Coronary artery (tissue), 2 donors: ENCODE data around the gene LRRC61.

ENCODE experiments used
- DNase-seq: peaks from one replicate; pipeline ENCODE4 v3.0.0-alpha.2; 2017; ENCODE audit warnings: low spot score
- H3K27ac ChIP-seq, 2 donors: fragments of 200-600 bp; sonication (generic); one replicate each; pipeline ENCODE4 v1.5.1; 2016 to 2019
- H3K4me3 ChIP-seq: fragments of 200-600 bp; sonication (generic); 2 replicates; pipeline ENCODE4 v1.5.1; 2016; ENCODE audit warnings: mild to moderate bottlenecking, moderate library complexity
- TF ChIP-seq, protein P1 (sequence below): fragments of 200-600 bp; sonication (generic); IDR thresholded peaks from one replicate; pipeline ENCODE4 v1.5.1; 2019; ENCODE audit warnings: antibody characterized with exemption

LRRC61 gene

DNA sequence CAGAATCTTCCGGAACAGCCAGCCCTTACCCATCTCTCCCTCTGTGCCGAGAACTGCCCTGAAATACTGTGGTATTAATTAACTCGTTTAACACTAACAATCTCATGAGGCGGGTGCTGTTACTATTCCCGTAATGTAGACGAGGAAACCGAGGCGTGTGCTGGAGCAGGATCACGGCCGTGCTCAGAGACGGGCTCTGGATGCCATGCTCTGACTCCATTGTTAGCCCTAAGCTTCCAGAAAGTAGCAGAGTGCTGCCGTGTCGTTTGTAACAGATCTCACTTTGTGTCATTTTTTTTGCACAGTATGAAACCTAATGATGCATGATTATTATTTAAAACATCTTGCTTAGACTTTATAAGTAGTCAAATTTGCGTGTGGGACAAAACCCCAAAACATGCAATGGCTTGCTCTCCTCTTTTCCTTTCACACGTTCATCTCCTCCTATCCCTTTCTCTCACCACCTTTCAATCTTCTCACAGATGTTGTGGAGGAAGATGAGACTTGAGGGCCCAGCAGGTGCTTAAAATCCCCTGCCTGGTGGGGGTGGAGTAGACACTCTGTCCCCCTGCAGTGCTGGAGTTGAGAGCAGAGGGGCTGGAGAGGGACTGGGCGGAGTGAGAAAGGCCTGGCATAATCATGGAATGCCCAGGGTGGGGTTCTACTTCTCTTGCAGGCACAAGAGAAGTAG is 672 bp downstream of the LRRC61 start:
- TF ChIP-seq, protein P1, sequence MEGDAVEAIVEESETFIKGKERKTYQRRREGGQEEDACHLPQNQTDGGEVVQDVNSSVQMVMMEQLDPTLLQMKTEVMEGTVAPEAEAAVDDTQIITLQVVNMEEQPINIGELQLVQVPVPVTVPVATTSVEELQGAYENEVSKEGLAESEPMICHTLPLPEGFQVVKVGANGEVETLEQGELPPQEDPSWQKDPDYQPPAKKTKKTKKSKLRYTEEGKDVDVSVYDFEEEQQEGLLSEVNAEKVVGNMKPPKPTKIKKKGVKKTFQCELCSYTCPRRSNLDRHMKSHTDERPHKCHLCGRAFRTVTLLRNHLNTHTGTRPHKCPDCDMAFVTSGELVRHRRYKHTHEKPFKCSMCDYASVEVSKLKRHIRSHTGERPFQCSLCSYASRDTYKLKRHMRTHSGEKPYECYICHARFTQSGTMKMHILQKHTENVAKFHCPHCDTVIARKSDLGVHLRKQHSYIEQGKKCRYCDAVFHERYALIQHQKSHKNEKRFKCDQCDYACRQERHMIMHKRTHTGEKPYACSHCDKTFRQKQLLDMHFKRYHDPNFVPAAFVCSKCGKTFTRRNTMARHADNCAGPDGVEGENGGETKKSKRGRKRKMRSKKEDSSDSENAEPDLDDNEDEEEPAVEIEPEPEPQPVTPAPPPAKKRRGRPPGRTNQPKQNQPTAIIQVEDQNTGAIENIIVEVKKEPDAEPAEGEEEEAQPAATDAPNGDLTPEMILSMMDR, result no peak
- Histone ChIP-seq H3K4me3 (peak overlapping the region; percentile 68), H3K27ac (peak overlapping the region in 1 of 2 donors; percentile 20)
- DNase-seq, result no peak

DNA sequence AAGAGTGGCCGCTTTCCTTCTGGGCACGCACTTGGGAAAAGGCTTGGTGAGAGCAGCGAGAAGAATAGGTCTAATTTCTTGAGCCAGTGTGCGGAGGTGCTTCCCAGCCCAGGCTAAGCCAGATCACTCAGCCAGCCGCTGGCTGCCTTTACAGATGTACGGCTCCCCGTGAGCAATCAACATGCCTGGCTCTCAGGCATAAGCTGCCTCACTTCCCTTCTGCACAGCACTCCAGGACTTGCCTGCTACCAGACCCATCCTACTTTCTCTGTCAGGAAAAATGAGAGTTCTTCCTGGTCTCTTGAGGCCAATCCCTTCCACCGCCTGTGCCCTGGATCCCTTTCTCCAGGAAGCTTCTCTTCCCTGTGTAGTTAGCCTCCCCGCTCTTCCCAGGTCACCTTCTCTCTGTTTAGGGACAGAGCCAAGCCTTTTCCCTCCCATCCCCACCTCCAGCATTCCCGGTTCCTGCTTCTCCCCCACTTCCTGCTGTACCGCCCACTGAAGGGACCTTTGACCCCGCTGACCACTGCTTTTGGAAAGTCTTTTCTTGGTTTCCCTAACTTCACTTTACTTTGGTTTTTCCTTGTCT is 1.3 kb downstream of the LRRC61 start:
- Histone ChIP-seq H3K27ac (no peak overlapping the region), H3K4me3 (no peak overlapping the region)
- DNase-seq, result peak; percentile 56
- TF ChIP-seq, protein P1, result no peak

DNA sequence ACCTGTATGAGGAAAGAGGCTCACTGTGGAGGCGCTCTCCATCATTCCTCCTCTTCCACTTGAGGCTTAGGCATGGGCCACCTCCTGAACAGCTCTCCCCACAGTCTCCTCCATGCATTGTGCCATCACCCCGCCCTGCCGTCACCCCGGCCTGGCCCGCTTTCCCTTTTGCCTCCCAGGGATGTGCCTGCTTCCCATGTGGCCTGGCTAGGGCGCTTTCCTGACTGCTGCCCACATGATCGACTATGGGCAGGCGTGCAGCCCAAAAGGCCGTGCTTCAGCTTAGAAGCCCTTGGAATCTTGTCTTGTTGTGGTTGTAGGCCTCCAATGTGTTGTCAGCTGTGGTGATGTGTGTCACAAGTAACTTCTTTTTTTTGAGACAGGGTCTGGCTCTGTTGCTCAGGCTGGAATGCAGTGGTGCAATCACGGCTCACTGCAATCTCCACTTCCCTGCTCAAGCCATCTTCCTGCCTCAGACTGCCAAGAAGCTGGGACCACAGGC is 2.0 kb downstream of the LRRC61 start:
- no peak overlapping the region for H3K4me3 ChIP-seq
- no peak overlapping the region for H3K27ac ChIP-seq
- TF ChIP-seq, protein P1, result no peak
- peak; percentile 64 for DNase-seq

DNA sequence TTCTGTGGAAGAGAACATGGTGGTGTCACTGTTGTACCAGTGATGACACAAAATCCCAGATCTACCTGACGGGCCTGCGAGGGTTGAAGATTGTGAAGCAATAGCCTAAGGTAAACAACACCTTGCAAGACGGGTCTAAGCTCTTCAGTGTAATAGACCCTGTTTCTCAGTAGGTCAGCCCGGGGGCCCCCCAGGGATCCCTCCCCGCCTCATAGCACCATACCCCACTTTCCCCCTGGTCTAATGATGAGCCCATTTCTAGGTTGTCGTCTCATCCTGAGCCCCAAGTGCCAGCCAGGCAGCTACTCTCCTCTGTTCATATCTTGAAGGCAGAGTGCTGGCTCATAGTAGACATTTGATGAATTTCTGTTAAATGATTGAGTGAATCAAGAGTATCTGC is 2.7 kb downstream of the LRRC61 start:
- no peak overlapping the region for H3K4me3 ChIP-seq
- TF ChIP-seq, protein P1, result no peak
- no peak for DNase-seq
- H3K27ac ChIP-seq, result no peak overlapping the region

DNA sequence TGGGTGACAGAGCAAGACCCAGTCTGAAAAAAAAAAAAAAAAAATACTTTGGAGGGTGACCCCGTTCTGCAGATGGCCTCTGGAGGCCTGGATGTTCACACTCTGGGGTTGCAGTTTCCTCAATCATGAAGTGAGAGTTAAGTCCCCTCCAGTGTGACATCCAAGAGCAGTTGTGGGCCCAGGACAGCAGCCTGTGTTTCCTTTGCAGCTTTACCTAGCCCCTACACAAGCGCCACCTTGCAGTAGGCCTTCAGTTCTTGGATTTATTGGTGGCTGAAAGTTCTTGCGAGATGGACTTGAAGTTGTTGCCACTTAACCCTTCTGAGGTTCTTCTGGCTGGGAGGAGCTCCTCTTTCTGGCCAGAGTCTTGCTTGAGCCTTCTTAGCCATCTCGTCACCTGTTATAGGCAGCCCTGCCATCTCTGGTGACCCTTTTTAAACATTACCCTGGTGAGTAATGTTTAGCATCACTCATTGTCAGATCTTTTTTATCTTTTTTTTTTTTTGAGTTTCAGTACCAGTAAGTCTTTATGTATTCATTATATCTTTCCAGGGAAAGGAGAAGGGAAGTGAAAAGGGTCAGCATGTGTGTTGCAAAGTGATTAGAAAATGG is 3.6 kb downstream of the LRRC61 start:
- TF ChIP-seq, protein P1, result no peak
- Histone ChIP-seq H3K27ac (no peak overlapping the region), H3K4me3 (no peak overlapping the region)
- DNase-seq, result no peak

DNA sequence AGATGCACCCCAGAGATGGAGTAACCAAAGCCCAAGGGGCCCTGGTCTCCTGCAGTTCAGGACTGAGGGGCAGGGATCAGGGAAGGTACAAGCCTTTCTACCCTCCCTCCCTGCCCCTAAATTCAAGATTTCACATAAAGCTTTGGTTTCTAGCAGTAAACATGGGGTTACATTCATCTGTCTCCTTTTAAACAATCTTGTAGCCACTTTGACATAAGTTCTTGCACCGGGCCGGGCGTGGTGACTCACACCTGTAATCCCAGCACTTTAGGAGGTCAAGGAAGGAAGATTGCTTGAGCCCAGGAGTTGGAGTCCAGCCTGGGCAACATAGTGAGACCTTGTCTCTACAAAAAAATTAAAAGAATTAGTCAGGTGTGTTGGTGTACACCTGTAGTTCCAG is 4.2 kb downstream of the LRRC61 start:
- H3K27ac ChIP-seq, result no peak overlapping the region
- TF ChIP-seq, protein P1, result no peak
- no peak for DNase-seq
- no peak overlapping the region for H3K4me3 ChIP-seq
